Measurements from ENCODE around the gene MRPL47. TPM values are rescaled to one million over a fixed set of nuclear protein-coding genes. Genes with fewer than 3 reads are reported as not detected.

MRPL47 gene
- total and polyA plus RNA-seq, 3 donors from 2014 or later = 30.0 to 88.6 (median 36.1) TPM

GRCh38 chr3:179608931-179609720 is 4.7 kb upstream of the MRPL47 start:
- 76 to 79% methylated on average over 6 of the region's 6 CpGs for WGBS, 2 donors
- H3K4me1 ChIP-seq = no peaks in the 10 kb centered on the region
- no peak for TF ChIP-seq POLR2A (IDR thresholded peaks at IDR 0.05)
- TF ChIP-seq CTCF (IDR thresholded peaks at IDR 0.05) = no peak

GRCh38 chr3:179606534-179607085 is 2.2 kb upstream of the MRPL47 start:
- no peak overlapping the region for H3K4me3 ChIP-seq
- no peaks in the 10 kb centered on the region for H3K36me3 ChIP-seq (ENCODE audit: low read depth, missing control alignments)
- intact Hi-C loops (cut with DNase I; ENCODE audit: low total_unique reads) = no loop called here
- 86 to 88% methylated on average over 4 of the region's 4 CpGs for WGBS, 2 donors
- no peaks in the 10 kb centered on the region for H3K9me3 ChIP-seq
- no peak for TF ChIP-seq POLR2A (IDR thresholded peaks at IDR 0.05)
- TF ChIP-seq CTCF (IDR thresholded peaks at IDR 0.05) = no peak
- H3K4me1 ChIP-seq = peaks cover 7% of the 10 kb centered on the region
- H3K27me3 ChIP-seq = no peaks in the 10 kb centered on the region
- no peak overlapping the region for H3K27ac ChIP-seq
- no peak for DNase-seq

More at GRCh38 chr3:179608931-179609720, 4.7 kb upstream of the MRPL47 start:
- no peaks in the 10 kb centered on the region for H3K36me3 ChIP-seq (ENCODE audit: low read depth, missing control alignments)
- no peak overlapping the region for H3K27ac ChIP-seq
- no peaks in the 10 kb centered on the region for H3K27me3 ChIP-seq
- no peak overlapping the region for H3K4me3 ChIP-seq
- H3K9me3 ChIP-seq = no peaks in the 10 kb centered on the region
- intact Hi-C loops (cut with DNase I; ENCODE audit: low total_unique reads) = no loop called here
- no peak for DNase-seq

- Histone ChIP-seq H3K27ac (peak overlapping the region; percentile 89 to 92), H3K9me3 (no peaks in the 10 kb centered on the region), H3K36me3 (ENCODE audit: low read depth, missing control alignments) (no peaks in the 10 kb centered on the region), H3K4me3 (peak overlapping the region; percentile 75 to 83), H3K27me3 (no peaks in the 10 kb centered on the region), H3K4me1 (peaks cover 7% of the 10 kb centered on the region)
- 0 to 1% methylated on average over 3 of the region's 3 CpGs for WGBS, 2 donors
- TF ChIP-seq CTCF (IDR thresholded peaks at IDR 0.05) = no peak
- no peak for TF ChIP-seq POLR2A (IDR thresholded peaks at IDR 0.05)
- intact Hi-C loops (cut with DNase I; ENCODE audit: low total_unique reads) = no loop called here
- no peak for DNase-seq
These were observed 607 bp downstream of the MRPL47 start for GRCh38 chr3:179603831-179604230.

GRCh38 chr3:179603321-179603720 is 1.1 kb downstream of the MRPL47 start:
- no peak overlapping the region for H3K27ac ChIP-seq
- H3K4me1 ChIP-seq = peaks cover 7% of the 10 kb centered on the region
- no peak for TF ChIP-seq POLR2A (IDR thresholded peaks at IDR 0.05)
- no peak for TF ChIP-seq CTCF (IDR thresholded peaks at IDR 0.05)
- 38 to 56% methylated on average over 4 of the region's 4 CpGs for WGBS, 2 donors
- no peaks in the 10 kb centered on the region for H3K27me3 ChIP-seq
- intact Hi-C loops (cut with DNase I; ENCODE audit: low total_unique reads) = no loop called here
- no peak overlapping the region for H3K4me3 ChIP-seq
- no peaks in the 10 kb centered on the region for H3K36me3 ChIP-seq (ENCODE audit: low read depth, missing control alignments)
- H3K9me3 ChIP-seq = no peaks in the 10 kb centered on the region
- DNase-seq = no peak
